ENCODE measurements around the gene ORC6.

GRCh38 chr16:46736695-46737094 is 47.2 kb downstream of the ORC6 start:
- TF ChIP-seq CTCF (IDR thresholded peaks at IDR 0.05) = no peak
- TF ChIP-seq POLR2A (IDR thresholded peaks at IDR 0.05) = no peak

Data from stomach (tissue), 4 donors.